Measurements from ENCODE around the gene FAM136A. TPM values are rescaled to one million over a fixed set of nuclear protein-coding genes. Genes with fewer than 3 reads are reported as not detected.
"Not testable (repeated sequence)": the region's sequence is repeated elsewhere in the genome, so short reads cannot be mapped to it uniquely, and the experiment has no call there.

The FAM136A gene
- total RNA-seq, 1 donor from 2014 or later: 33.9 TPM

DNA sequence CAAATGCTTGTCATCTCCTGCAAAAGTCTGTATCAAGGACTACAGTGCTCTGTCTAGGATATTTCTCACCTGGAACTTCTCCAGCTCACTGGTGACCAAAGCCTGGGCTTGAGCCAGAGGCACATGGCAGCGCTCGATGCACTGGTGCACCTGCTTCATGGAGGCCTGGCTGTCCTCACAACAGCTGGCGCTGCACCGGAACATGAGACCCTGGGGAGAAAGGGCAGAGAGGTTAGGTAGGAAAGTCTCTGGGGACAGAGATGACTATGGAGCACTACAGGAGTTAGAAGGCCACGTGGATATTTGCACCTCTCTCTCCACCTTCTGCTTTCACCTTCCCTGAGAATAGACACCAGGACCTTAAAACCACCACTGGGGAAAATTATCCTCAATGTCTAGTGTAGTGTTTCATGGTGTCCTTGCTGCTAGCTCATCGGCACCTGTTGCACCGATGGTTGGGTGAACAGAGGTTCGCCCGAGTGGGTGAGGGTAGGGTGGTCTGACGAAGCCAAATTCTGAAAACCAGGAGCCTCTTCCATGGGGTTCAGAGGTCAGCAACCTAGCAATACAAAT lies 1.0 kb downstream of the FAM136A start:
- no peaks in the 10 kb centered on the region for H3K27me3 Mint-ChIP-seq (ENCODE audit: unreplicated experiment)
- H3K4me1 Mint-ChIP-seq (ENCODE audit: unreplicated experiment): peaks cover 10% of the 10 kb centered on the region
- DNase-seq (ENCODE audit: extremely low spot score, unreplicated experiment): no peak
- peak overlapping the region; percentile 84 for H3K4me3 Mint-ChIP-seq (ENCODE audit: unreplicated experiment)
- H3K9me3 Mint-ChIP-seq (ENCODE audit: unreplicated experiment): no peaks in the 10 kb centered on the region
- H3K36me3 Mint-ChIP-seq (ENCODE audit: unreplicated experiment): peaks cover 16% of the 10 kb centered on the region
- TF ChIP-seq, protein P1, sequence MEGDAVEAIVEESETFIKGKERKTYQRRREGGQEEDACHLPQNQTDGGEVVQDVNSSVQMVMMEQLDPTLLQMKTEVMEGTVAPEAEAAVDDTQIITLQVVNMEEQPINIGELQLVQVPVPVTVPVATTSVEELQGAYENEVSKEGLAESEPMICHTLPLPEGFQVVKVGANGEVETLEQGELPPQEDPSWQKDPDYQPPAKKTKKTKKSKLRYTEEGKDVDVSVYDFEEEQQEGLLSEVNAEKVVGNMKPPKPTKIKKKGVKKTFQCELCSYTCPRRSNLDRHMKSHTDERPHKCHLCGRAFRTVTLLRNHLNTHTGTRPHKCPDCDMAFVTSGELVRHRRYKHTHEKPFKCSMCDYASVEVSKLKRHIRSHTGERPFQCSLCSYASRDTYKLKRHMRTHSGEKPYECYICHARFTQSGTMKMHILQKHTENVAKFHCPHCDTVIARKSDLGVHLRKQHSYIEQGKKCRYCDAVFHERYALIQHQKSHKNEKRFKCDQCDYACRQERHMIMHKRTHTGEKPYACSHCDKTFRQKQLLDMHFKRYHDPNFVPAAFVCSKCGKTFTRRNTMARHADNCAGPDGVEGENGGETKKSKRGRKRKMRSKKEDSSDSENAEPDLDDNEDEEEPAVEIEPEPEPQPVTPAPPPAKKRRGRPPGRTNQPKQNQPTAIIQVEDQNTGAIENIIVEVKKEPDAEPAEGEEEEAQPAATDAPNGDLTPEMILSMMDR (IDR thresholded peaks at IDR 0.05): no peak
- peak overlapping the region; percentile 59 for H3K27ac Mint-ChIP-seq (ENCODE audit: unreplicated experiment)

DNA sequence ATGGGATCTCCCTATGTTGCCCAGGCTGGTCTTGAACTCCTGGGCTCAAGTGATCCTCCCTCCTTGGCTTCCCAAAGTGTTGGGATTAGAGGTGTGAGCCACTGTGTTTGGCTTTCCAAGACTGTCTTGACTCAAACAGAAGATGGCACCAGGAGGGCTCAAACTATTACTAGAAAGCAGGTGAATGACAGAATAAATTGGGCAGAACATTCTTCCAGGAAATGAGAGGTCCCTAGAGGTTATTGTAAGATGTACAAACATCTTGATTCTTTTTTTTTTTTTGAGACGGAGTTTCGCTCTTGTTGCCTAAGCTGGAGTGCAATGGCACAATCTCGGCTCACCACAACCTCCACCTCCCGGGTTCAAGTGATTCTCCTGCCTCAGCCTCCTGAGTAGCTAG lies 4.0 kb downstream of the FAM136A start:
- not testable (repeated sequence) for DNase-seq (ENCODE audit: extremely low spot score, unreplicated experiment); H3K27ac Mint-ChIP-seq (ENCODE audit: unreplicated experiment); H3K4me3 Mint-ChIP-seq (ENCODE audit: unreplicated experiment); H3K27me3 Mint-ChIP-seq (ENCODE audit: unreplicated experiment); H3K9me3 Mint-ChIP-seq (ENCODE audit: unreplicated experiment)
- Mint-ChIP-seq H3K4me1 (ENCODE audit: unreplicated experiment) (peaks cover 13% of the 10 kb centered on the region), H3K36me3 (ENCODE audit: unreplicated experiment) (peaks cover 16% of the 10 kb centered on the region)

GRCh38 chr2:70283500-70284191 lies 18.2 kb downstream of the FAM136A start:
- Mint-ChIP-seq H3K4me3 (ENCODE audit: unreplicated experiment) (no peak overlapping the region), H3K27ac (ENCODE audit: unreplicated experiment) (no peak overlapping the region), H3K9me3 (ENCODE audit: unreplicated experiment) (no peaks in the 10 kb centered on the region), H3K36me3 (ENCODE audit: unreplicated experiment) (peaks cover 45% of the 10 kb centered on the region), H3K4me1 (ENCODE audit: unreplicated experiment) (no peaks in the 10 kb centered on the region), H3K27me3 (ENCODE audit: unreplicated experiment) (no peaks in the 10 kb centered on the region)
- TF ChIP-seq, protein P1 (IDR thresholded peaks at IDR 0.05): no peak
- DNase-seq (ENCODE audit: extremely low spot score, unreplicated experiment): peak; percentile 42

DNA sequence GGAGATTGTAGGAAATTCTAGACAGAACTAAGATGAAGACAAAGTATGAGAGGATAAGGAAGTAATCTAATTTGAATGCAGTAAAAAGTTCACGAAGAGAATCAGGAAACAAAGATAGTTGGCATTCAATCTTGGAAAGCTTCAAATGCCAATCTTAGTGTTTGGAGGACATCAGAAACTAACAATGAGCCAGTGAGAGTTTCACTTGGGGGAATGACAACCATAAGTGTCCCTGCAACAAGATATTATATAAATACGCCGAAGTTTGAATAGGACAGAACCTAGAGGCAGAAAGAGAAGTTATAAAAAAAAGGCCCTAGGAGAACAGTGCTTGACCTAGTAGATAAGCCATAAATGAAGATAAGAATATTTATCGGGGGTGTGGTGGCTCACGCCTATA lies 19.4 kb downstream of the FAM136A start:
- no peak for DNase-seq (ENCODE audit: extremely low spot score, unreplicated experiment)
- Mint-ChIP-seq H3K27ac (ENCODE audit: unreplicated experiment) (no peak overlapping the region), H3K4me1 (ENCODE audit: unreplicated experiment) (no peaks in the 10 kb centered on the region), H3K4me3 (ENCODE audit: unreplicated experiment) (no peak overlapping the region), H3K36me3 (ENCODE audit: unreplicated experiment) (peaks cover 42% of the 10 kb centered on the region), H3K27me3 (ENCODE audit: unreplicated experiment) (no peaks in the 10 kb centered on the region), H3K9me3 (ENCODE audit: unreplicated experiment) (no peaks in the 10 kb centered on the region)
- TF ChIP-seq, protein P1 (IDR thresholded peaks at IDR 0.05): no peak

DNA sequence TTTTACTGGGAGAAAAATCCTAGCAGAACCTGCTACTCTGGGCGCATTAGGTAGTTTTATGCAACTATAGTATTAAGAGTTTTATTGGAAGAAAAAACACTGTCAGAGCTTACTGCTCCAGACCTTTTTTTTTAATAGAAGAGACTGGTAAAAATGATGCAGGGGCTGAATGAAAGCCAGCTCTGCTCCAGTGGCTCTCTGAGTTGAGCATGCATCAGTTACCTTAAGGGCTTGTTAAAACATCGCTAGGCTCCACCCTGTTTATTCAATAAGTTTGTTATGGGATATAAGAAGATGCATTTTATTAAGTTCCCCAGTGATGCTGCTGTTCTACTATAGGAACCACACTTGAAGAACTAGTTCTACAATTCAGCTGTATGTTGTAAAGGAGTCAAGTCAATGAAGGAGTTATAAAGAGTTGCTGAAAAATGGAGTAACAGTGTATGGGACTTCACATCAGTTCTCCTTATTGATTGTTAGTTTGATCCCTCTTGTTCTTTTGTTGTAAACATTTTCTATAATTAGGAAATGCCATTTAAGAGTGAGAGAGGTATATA lies 21.5 kb downstream of the FAM136A start:
- Mint-ChIP-seq H3K4me3 (ENCODE audit: unreplicated experiment) (no peak overlapping the region), H3K27me3 (ENCODE audit: unreplicated experiment) (no peaks in the 10 kb centered on the region), H3K27ac (ENCODE audit: unreplicated experiment) (no peak overlapping the region), H3K4me1 (ENCODE audit: unreplicated experiment) (no peaks in the 10 kb centered on the region), H3K9me3 (ENCODE audit: unreplicated experiment) (no peaks in the 10 kb centered on the region), H3K36me3 (ENCODE audit: unreplicated experiment) (peaks cover 39% of the 10 kb centered on the region)
- no peak for DNase-seq (ENCODE audit: extremely low spot score, unreplicated experiment)
- TF ChIP-seq, protein P1 (IDR thresholded peaks at IDR 0.05): no peak

Data from osteocyte (in vitro differentiated cells).